K562 (cell line): ENCODE data around the gene SLC22A16. TPM values are rescaled to one million over a fixed set of nuclear protein-coding genes. Genes with fewer than 3 reads are reported as not detected.

Experiments used
- ATAC-seq: fragments of 200-7000 bp; cut with Tn5 transposase; 3 replicates; pipeline ENCODE4 v1.9.1; 2020; ENCODE audit warnings: moderate library complexity
- BruUV-seq: library from RNA; stranded (reverse); fragments of 400-500 nt; replicated peaks from 2 replicates; lab custom pipeline; 2021; lab: Mats Ljungman, UMichigan
- CTCF ChIA-PET: fragments of 300-600 bp; formaldehyde crosslinking; extraction: SDS; loops from one replicate; lab custom pipeline; 2021; ENCODE audit warnings: low intra/inter-chr PET ratio; lab: Yijun Ruan, JAX
- POLR2A ChIA-PET: fragments of 300-600, 350-650 bp; sonication (Branson Sonifier 250); formaldehyde crosslinking; extraction: SDS; loops from one replicate; lab custom pipeline; 2021; ENCODE audit warnings: antibody characterized with exemption, inconsistent platforms; lab: Yijun Ruan, JAX
- DNase-seq, 4 experiments: peaks; one replicate each; pipeline versions ENCODE4 v3.0.0 to v3.0.0-alpha.2; 2011 to 2018; ENCODE audit warnings: low spot score in 3 of 4, mixed read lengths in 3 of 4; ENCODE audit errors: extremely low read depth in 1 of 4
- FAIRE-seq: peaks from 2 replicates; lab custom pipeline; 2011; peaks lifted over from hg19 to GRCh38; lab: Jason Lieb, UNC
- H2AFZ ChIP-seq: 2 replicates; pipeline ENCODE4 v1.6.0; 2011; ENCODE audit warnings: low read depth, low read length, control low read depth, inconsistent platforms
- H3K27ac ChIP-seq: fragments of 200-600 bp; 3 replicates; pipeline ENCODE4 v1.8.0; 2011; ENCODE audit warnings: low read depth, mild to moderate bottlenecking, control low read depth, inconsistent platforms, low read length, moderate library complexity, mixed read lengths; ENCODE audit errors: extremely low read depth
- H3K27me3 ChIP-seq, 2 experiments: fragments of 300-600 bp in 1 of 2; 2 replicates in 1 of 2; 3 replicates in 1 of 2; pipeline versions ENCODE4 v1.6.0 to v1.8.0; 2011; ENCODE audit warnings: inconsistent platforms in 2 of 2, low read length in 2 of 2, mild to moderate bottlenecking in 1 of 2, mixed read lengths in 1 of 2, moderate library complexity in 1 of 2; ENCODE audit not compliant: control insufficient read depth in 2 of 2, insufficient read depth in 2 of 2
- H3K36me3 ChIP-seq: fragments of 300-600 bp; 3 replicates; pipeline ENCODE4 v1.8.0; 2011; ENCODE audit warnings: mild to moderate bottlenecking, low read length, inconsistent platforms; ENCODE audit not compliant: control insufficient read depth, insufficient read depth
- H3K4me1 ChIP-seq, 2 experiments: fragments of 200-600 bp in 1 of 2; replicated peaks in 1 of 2; 2 replicates in 1 of 2; 3 replicates in 1 of 2; pipeline versions ENCODE4 v1.5.1 to v1.8.0; 2011; ENCODE audit warnings: inconsistent platforms in 2 of 2, low read length in 2 of 2, mild to moderate bottlenecking in 1 of 2, mixed read lengths in 1 of 2, moderate library complexity in 1 of 2; ENCODE audit not compliant: control insufficient read depth in 2 of 2, insufficient read depth in 2 of 2
- H3K4me2 ChIP-seq: 2 replicates; pipeline ENCODE4 v1.6.1; 2011; ENCODE audit warnings: low read length, control low read depth, inconsistent platforms, mixed read lengths; ENCODE audit not compliant: insufficient read depth
- H3K4me3 ChIP-seq: fragments of 200-600 bp; sonication (generic), shearing (Covaris generic); 2 replicates; pipeline ENCODE4 v1.5.1; 2016; ENCODE audit warnings: control low read depth, inconsistent platforms
- H3K79me2 ChIP-seq: fragments of 200-600 bp; 3 replicates; pipeline ENCODE4 v1.8.0; 2011; ENCODE audit warnings: low read length, inconsistent platforms; ENCODE audit not compliant: control insufficient read depth, insufficient read depth
- H3K9ac ChIP-seq, 2 experiments: 2 replicates each; pipeline versions ENCODE4 v1.6.0 to v1.6.1; 2011; ENCODE audit warnings: low read depth in 2 of 2, low read length in 2 of 2, control low read depth in 1 of 2, inconsistent platforms in 1 of 2, mild to moderate bottlenecking in 1 of 2, mixed read lengths in 1 of 2; ENCODE audit not compliant: insufficient read depth in 1 of 2
- H3K9me1 ChIP-seq: one replicate; pipeline ENCODE4 v1.6.0; 2011; ENCODE audit warnings: inconsistent platforms, mild to moderate bottlenecking, low read length, moderate library complexity; ENCODE audit not compliant: control insufficient read depth, insufficient read depth
- H3K9me3 ChIP-seq: replicated peaks from 2 replicates; pipeline ENCODE4 v1.5.1; 2011; ENCODE audit warnings: low read depth, low read length, inconsistent platforms; ENCODE audit not compliant: control insufficient read depth, insufficient read depth
- H4K20me1 ChIP-seq: replicated peaks from 2 replicates; pipeline ENCODE4 v1.6.1; 2011; ENCODE audit warnings: low read length, inconsistent platforms, mixed read lengths; ENCODE audit not compliant: control insufficient read depth, insufficient read depth
- ARID1B ChIP-seq: fragments of 450-650 bp; IDR thresholded peaks from 2 replicates; pipeline ENCODE4 v1.6.1; 2016; ENCODE audit warnings: antibody characterized with exemption, mild to moderate bottlenecking, inconsistent platforms
- C11orf30 ChIP-seq: fragments of 450-650 bp; IDR thresholded peaks from 2 replicates; pipeline ENCODE4 v1.6.1; 2016; ENCODE audit warnings: low read depth, mild to moderate bottlenecking
- CBX2 ChIP-seq: fragments of 200-600 bp; sonication (generic); IDR thresholded peaks from one replicate; pipeline ENCODE4 v1.6.1; 2012; ENCODE audit warnings: mild to moderate bottlenecking, low read length, inconsistent platforms; ENCODE audit not compliant: insufficient read depth, poor library complexity, severe bottlenecking
- DACH1 ChIP-seq: fragments of 450-650 bp; IDR thresholded peaks from 2 replicates; pipeline ENCODE4 v1.6.1; 2018; ENCODE audit not compliant: partially characterized antibody
- HNRNPUL1 ChIP-seq: fragments of 200-400 bp; formaldehyde crosslinking; IDR thresholded peaks from 2 replicates; pipeline ENCODE4 v1.6.1; 2017; ENCODE audit warnings: low read length
- IRF2 ChIP-seq: sonication (generic); formaldehyde crosslinking; IDR thresholded peaks from 2 replicates; pipeline ENCODE4 v1.8.1; 2022; ENCODE audit warnings: mild to moderate bottlenecking, missing genetic modification reagents
- RBM17 ChIP-seq: fragments of 200-400 bp; formaldehyde crosslinking; IDR thresholded peaks from 2 replicates; pipeline ENCODE4 v1.6.1; 2017; ENCODE audit warnings: low read depth, mild to moderate bottlenecking, low read length, borderline replicate concordance
- RBM34 ChIP-seq: fragments of 200-400 bp; formaldehyde crosslinking; IDR thresholded peaks from 2 replicates; pipeline ENCODE4 v1.6.1; 2018; ENCODE audit warnings: low read length, borderline replicate concordance; ENCODE audit not compliant: insufficient read depth
- SMAD2 ChIP-seq: fragments of 150-350 bp; IDR thresholded peaks from 2 replicates; pipeline ENCODE4 v1.6.1; 2014; ENCODE audit warnings: low read depth, mild to moderate bottlenecking, low read length
- SMAD4 ChIP-seq: fragments of 250-450 bp; sonication (Bioruptor Pico); conservative IDR thresholded peaks from 2 replicates; pipeline ENCODE4 v1.8.0; 2021; ENCODE audit warnings: inconsistent platforms, mild to moderate bottlenecking, moderate library complexity
- ZNF311 ChIP-seq: fragments of 250-450 bp; sonication (Bioruptor Pico); IDR thresholded peaks from 2 replicates; pipeline ENCODE4 v1.4.0; 2020; ENCODE audit warnings: mild to moderate bottlenecking, moderate library complexity
- whole genome bisulfite sequencing: fragments of 100-300 bp; shearing (Covaris generic); methylation state at CpG from one replicate; pipeline ENCODE4 v1.1.6; 2016; ENCODE audit warnings: low coverage, mixed read lengths; ENCODE audit not compliant: insufficient coverage; ENCODE audit errors: missing lambda C conversion rate; 5-methylcytosine and 5-hydroxymethylcytosine counted together
- in situ Hi-C: fragments of 300-500 bp; cut with MboI; formaldehyde crosslinking; loops from 4 replicates; pipeline ENCODE4 v1.15.0; 2018; ENCODE audit warnings: inconsistent platforms, mixed read lengths
- intact Hi-C: fragments of 100-400 bp; cut with micrococcal nuclease; formaldehyde crosslinking; loops from 2 replicates; pipeline ENCODE4 v1.14.2; 2022
- polyA plus RNA-seq, 8 experiments: library from polyadenylated mRNA; depleted of rRNA in 4 of 8; stranded (reverse) in 5 of 8; unstranded in 3 of 8; fragments of >200 nt; fragmentation: Nextera tagmentation in 2 of 8; fragmentation: Illumina TruSeq in 1 of 8; extraction: Ambion mirVana in 2 of 8; extraction: Trizol in 1 of 8; gene quantifications; 2 replicates each; pipeline versions ENCODE4 v1.2.1 to v1.2.3, GENCODE V29; 2011 to 2014; ENCODE audit warnings: inconsistent platforms in 1 of 8, missing spikeins in 1 of 8
- total RNA-seq, 7 experiments: library from RNA; depleted of rRNA in 6 of 7; stranded (reverse); fragments of >200 nt in 6 of 7; fragmentation: Illumina TruSeq in 2 of 7; extraction: Trizol in 2 of 7; gene quantifications; 2 replicates each; pipeline versions ENCODE4 v1.2.1 to v1.2.3, GENCODE V29; 2011 to 2021; ENCODE audit warnings: low replicate concordance in 1 of 7
- TF ChIP-seq, protein P1 (sequence below): fragments of 450-650 bp; IDR thresholded peaks from one replicate; pipeline ENCODE4 v1.6.1; 2018; ENCODE audit warnings: mild to moderate bottlenecking, moderate library complexity; ENCODE audit not compliant: partially characterized antibody
- TF ChIP-seq, protein P2 (sequence below): sonication (generic); formaldehyde crosslinking; IDR thresholded peaks from 2 replicates; pipeline ENCODE4 v1.8.0; 2022; ENCODE audit warnings: mild to moderate bottlenecking, missing genetic modification reagents
- TF ChIP-seq, protein P3 (sequence below): fragments of 450-650 bp; conservative IDR thresholded peaks from 2 replicates; pipeline ENCODE4 v1.6.1; 2016; ENCODE audit warnings: missing genetic modification characterization, low read depth, mild to moderate bottlenecking, missing compliant biosample characterization, moderate library complexity

Gene SLC22A16
- total and polyA plus RNA-seq, 9 of the 15 experiments (the other 6 are each of a cell fraction or from before 2014, with no cell fraction given): not detected

DNA sequence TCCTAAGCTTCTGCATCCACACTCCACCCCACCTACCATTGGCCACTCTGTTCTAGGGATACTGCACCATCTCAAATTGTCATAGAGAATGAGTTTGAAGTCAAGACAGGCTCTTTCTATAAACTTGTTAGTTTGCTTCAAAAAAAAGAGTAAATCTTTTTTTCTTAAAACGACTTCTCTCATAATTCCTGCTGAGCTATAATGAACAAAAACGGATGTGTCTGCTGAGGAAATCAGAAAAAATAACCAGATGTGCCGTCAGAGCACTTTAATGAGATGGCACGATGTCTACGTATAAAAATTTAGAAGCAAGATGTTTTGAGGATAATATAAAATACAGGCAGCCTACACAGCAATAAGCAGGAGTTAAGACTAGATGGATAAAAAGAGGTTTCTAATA, 37.1 kb downstream of the SLC22A16 start:
- Histone ChIP-seq H2AFZ (no peak overlapping the region), H3K36me3 (no peaks in the 10 kb centered on the region), H3K27ac (no peak overlapping the region), H4K20me1 (no peaks in the 10 kb centered on the region), H3K4me2 (no peak overlapping the region), H3K4me1 (no peaks in the 10 kb centered on the region), H3K9me1 (no peaks in the 10 kb centered on the region), H3K79me2 (no peaks in the 10 kb centered on the region), H3K4me3 (no peak overlapping the region), H3K27me3 (peaks cover 6 to 20% of the 10 kb centered on the region in 2 experiments), H3K9me3 (no peaks in the 10 kb centered on the region), H3K9ac (no peak overlapping the region)
- no peak for FAIRE-seq
- in situ Hi-C loops (no loop called here), intact Hi-C loops (no loop called here)
- TF ChIP-seq RBM17 (no peak), IRF2 (CRISPR knock-in tag) (no peak), SMAD4 (CRISPR knock-in tag) (no peak), HNRNPUL1 (no peak), SMAD2 (no peak), CBX2 (no peak), DACH1 (no peak), ARID1B (no peak), C11orf30 (no peak), ZNF311 (CRISPR knock-in tag) (no peak), RBM34 (no peak)
- TF ChIP-seq, protein P1, sequence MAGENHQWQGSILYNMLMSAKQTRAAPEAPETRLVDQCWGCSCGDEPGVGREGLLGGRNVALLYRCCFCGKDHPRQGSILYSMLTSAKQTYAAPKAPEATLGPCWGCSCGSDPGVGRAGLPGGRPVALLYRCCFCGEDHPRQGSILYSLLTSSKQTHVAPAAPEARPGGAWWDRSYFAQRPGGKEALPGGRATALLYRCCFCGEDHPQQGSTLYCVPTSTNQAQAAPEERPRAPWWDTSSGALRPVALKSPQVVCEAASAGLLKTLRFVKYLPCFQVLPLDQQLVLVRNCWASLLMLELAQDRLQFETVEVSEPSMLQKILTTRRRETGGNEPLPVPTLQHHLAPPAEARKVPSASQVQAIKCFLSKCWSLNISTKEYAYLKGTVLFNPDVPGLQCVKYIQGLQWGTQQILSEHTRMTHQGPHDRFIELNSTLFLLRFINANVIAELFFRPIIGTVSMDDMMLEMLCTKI: no peak
- TF ChIP-seq, protein P2, sequence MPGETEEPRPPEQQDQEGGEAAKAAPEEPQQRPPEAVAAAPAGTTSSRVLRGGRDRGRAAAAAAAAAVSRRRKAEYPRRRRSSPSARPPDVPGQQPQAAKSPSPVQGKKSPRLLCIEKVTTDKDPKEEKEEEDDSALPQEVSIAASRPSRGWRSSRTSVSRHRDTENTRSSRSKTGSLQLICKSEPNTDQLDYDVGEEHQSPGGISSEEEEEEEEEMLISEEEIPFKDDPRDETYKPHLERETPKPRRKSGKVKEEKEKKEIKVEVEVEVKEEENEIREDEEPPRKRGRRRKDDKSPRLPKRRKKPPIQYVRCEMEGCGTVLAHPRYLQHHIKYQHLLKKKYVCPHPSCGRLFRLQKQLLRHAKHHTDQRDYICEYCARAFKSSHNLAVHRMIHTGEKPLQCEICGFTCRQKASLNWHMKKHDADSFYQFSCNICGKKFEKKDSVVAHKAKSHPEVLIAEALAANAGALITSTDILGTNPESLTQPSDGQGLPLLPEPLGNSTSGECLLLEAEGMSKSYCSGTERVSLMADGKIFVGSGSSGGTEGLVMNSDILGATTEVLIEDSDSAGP: no peak
- TF ChIP-seq, protein P3, sequence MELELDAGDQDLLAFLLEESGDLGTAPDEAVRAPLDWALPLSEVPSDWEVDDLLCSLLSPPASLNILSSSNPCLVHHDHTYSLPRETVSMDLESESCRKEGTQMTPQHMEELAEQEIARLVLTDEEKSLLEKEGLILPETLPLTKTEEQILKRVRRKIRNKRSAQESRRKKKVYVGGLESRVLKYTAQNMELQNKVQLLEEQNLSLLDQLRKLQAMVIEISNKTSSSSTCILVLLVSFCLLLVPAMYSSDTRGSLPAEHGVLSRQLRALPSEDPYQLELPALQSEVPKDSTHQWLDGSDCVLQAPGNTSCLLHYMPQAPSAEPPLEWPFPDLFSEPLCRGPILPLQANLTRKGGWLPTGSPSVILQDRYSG (tag): no peak
- DNase-seq: no peak
- BruUV-seq: no TSS peak
- ATAC-seq: no peak
- WGBS: 0% methylated on average over 5 of the region's 5 CpGs
- ChIA-PET POLR2A (interaction anchor here (1.1 kb wide), 1 partner anchor 23 kb away, joined by 3 read pairs; no protein-coding TSS in a partner anchor), CTCF (no interaction called here)
